Activated T-cell treated with anti-CD3 and anti-CD28 coated beads, Interleukin-2, amount 50 U/mL, for 24 hours (primary cell): Measurements from ENCODE around the gene CLPSL1.

Experiments
- DNase-seq: peaks from one replicate; pipeline ENCODE4 v3.0.0-alpha.2; 2020
- H3K27ac Mint-ChIP-seq: 2 replicates; pipeline ENCODE4 v1.8.0; 2020; ENCODE audit warnings: mild to moderate bottlenecking, mixed read lengths
- H3K27me3 Mint-ChIP-seq: 2 replicates; pipeline ENCODE4 v1.8.0; 2020; ENCODE audit warnings: mixed read lengths
- H3K36me3 Mint-ChIP-seq: 2 replicates; pipeline ENCODE4 v1.8.0; 2020; ENCODE audit warnings: low read depth, mixed read lengths
- H3K4me1 Mint-ChIP-seq: 2 replicates; pipeline ENCODE4 v1.8.0; 2020; ENCODE audit warnings: low read depth, mixed read lengths
- H3K4me3 Mint-ChIP-seq: 2 replicates; pipeline ENCODE4 v1.8.0; 2020; ENCODE audit warnings: mild to moderate bottlenecking, moderate library complexity, mixed read lengths
- H3K9me3 Mint-ChIP-seq: 2 replicates; pipeline ENCODE4 v1.8.0; 2020; ENCODE audit warnings: mixed read lengths

The CLPSL1 gene

DNA sequence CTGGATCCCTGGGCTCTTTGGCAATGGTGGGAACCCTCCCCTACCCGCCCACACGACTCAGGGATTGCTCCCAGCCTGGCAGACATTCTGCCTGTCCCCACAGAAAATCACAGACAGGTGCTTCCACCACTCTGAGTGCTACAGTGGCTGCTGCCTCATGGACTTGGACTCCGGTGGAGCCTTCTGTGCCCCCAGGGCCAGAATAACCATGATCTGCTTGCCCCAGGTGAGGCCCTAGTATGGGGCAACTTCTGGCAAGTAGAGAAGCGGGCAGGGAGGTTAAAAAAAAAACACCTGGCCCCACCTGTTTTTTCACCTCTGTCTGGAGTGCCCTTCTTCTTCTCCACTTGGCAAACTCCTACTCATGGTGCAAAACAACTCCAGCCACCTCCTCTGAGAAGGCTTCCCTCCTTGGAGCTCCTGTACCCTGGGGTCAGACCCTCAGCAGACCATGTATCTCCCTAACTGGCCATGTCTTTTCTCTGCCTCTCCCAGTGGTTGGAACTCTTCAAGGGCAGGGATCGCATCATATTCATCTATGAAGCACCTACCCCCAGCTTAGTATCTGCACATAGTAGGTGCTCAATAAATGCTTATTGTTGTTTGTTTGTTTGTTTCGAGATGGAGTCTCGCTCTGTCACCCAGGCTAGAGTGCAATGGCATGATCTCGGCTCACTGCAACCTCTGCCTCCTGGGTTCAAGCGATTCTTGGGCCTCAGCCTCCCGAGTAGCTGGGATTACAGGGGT, 3.3 kb upstream of the CLPSL1 start:
- no peak overlapping the region for H3K27ac Mint-ChIP-seq
- no peaks in the 10 kb centered on the region for H3K9me3 Mint-ChIP-seq
- no peak overlapping the region for H3K4me3 Mint-ChIP-seq
- peaks cover 4% of the 10 kb centered on the region for H3K4me1 Mint-ChIP-seq
- peaks cover 32% of the 10 kb centered on the region for H3K27me3 Mint-ChIP-seq
- no peaks in the 10 kb centered on the region for H3K36me3 Mint-ChIP-seq
- DNase-seq, result no peak

DNA sequence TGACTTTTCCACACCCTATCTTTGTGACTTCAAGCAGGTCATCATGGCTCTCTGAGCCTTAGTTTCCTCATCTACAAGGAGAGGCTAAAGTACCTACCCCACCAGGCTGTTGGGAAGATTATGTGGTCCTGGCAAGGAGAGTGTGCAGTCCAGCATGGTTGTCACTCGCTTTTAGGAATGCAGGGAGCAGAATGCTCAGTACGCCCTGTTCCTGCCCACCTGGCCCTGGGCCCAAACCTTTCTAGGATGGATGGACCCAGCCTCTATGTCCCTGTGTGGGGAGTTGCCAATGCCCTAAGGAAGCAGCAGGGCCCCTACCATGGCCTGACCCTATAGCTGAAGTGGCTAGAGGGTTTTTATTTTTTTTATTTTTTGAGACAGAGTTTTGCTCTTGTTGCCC, 2.4 kb upstream of the CLPSL1 start:
- no peak for DNase-seq
- Mint-ChIP-seq H3K9me3 (no peaks in the 10 kb centered on the region), H3K27ac (no peak overlapping the region), H3K36me3 (no peaks in the 10 kb centered on the region), H3K27me3 (peaks cover 32% of the 10 kb centered on the region), H3K4me1 (peaks cover 4% of the 10 kb centered on the region), H3K4me3 (no peak overlapping the region)

GRCh38 chr6:35781290-35781689, 471 bp downstream of the CLPSL1 start:
- Mint-ChIP-seq H3K4me3 (no peak overlapping the region), H3K36me3 (no peaks in the 10 kb centered on the region), H3K9me3 (no peaks in the 10 kb centered on the region), H3K27ac (no peak overlapping the region), H3K4me1 (peaks cover 3% of the 10 kb centered on the region), H3K27me3 (peaks cover 34% of the 10 kb centered on the region)
- no peak for DNase-seq

- Mint-ChIP-seq H3K9me3 (no peaks in the 10 kb centered on the region), H3K4me1 (no peaks in the 10 kb centered on the region), H3K27me3 (peaks cover 38% of the 10 kb centered on the region), H3K4me3 (no peak overlapping the region), H3K36me3 (no peaks in the 10 kb centered on the region), H3K27ac (no peak overlapping the region)
- no peak for DNase-seq
Measured at GRCh38 chr6:35782424-35782823, 1.6 kb downstream of the CLPSL1 start.

DNA sequence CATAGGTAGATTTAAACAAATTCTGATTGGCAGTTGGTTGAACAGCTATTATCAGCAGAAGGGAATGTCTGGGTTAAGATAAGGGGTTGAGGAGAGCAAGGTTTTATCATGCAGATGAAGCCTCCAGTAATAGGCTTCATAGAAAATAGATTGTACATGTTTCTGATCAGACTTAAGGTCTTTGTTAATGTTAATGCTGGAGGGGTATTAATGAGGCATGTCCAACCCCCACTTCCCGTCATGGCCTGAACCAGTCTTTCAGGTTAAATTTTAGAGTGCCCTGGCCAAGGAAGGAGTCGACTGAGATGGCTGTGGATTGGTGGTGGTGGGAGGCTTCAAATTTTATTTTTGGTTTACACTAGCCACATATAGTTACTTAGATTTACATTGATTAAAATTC, 3.4 kb downstream of the CLPSL1 start:
- Mint-ChIP-seq H3K9me3 (no peaks in the 10 kb centered on the region), H3K27ac (no peak overlapping the region), H3K36me3 (no peaks in the 10 kb centered on the region), H3K27me3 (peaks cover 39% of the 10 kb centered on the region), H3K4me3 (no peak overlapping the region), H3K4me1 (no peaks in the 10 kb centered on the region)
- DNase-seq, result no peak

- Mint-ChIP-seq H3K27me3 (peaks cover 50% of the 10 kb centered on the region), H3K4me1 (no peaks in the 10 kb centered on the region), H3K9me3 (no peaks in the 10 kb centered on the region), H3K4me3 (no peak overlapping the region), H3K27ac (no peak overlapping the region), H3K36me3 (no peaks in the 10 kb centered on the region)
- DNase-seq, result no peak
Measured at GRCh38 chr6:35786272-35786671, 5.5 kb downstream of the CLPSL1 start.

DNA sequence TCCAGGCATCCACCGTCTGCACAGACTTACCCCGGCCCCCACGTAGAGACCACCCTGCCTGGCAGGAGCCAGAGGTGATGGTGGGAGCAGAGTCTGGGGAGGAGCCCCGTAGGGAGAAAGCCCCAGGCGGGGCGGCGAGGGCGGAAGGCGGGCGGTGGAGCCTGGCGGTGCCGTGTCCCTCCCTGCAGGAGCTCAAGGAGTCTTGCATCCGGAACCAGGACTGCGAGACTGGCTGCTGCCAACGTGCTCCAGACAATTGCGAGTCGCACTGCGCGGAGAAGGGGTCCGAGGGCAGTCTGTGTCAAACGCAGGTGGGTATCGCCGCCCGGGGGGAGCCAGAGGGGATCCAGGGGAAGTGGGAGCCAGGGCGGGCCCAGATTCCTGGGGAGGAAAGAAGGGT, 6.0 kb downstream of the CLPSL1 start:
- H3K27ac Mint-ChIP-seq, result no peak overlapping the region
- H3K4me3 Mint-ChIP-seq, result no peak overlapping the region
- no peaks in the 10 kb centered on the region for H3K36me3 Mint-ChIP-seq
- no peak for DNase-seq
- no peaks in the 10 kb centered on the region for H3K4me1 Mint-ChIP-seq
- peaks cover 50% of the 10 kb centered on the region for H3K27me3 Mint-ChIP-seq
- no peaks in the 10 kb centered on the region for H3K9me3 Mint-ChIP-seq

GRCh38 chr6:35787266-35788218, 6.7 kb downstream of the CLPSL1 start:
- no peaks in the 10 kb centered on the region for H3K9me3 Mint-ChIP-seq
- no peaks in the 10 kb centered on the region for H3K4me1 Mint-ChIP-seq
- DNase-seq, result no peak
- peaks cover 50% of the 10 kb centered on the region for H3K27me3 Mint-ChIP-seq
- H3K27ac Mint-ChIP-seq, result no peak overlapping the region
- no peak overlapping the region for H3K4me3 Mint-ChIP-seq
- no peaks in the 10 kb centered on the region for H3K36me3 Mint-ChIP-seq

DNA sequence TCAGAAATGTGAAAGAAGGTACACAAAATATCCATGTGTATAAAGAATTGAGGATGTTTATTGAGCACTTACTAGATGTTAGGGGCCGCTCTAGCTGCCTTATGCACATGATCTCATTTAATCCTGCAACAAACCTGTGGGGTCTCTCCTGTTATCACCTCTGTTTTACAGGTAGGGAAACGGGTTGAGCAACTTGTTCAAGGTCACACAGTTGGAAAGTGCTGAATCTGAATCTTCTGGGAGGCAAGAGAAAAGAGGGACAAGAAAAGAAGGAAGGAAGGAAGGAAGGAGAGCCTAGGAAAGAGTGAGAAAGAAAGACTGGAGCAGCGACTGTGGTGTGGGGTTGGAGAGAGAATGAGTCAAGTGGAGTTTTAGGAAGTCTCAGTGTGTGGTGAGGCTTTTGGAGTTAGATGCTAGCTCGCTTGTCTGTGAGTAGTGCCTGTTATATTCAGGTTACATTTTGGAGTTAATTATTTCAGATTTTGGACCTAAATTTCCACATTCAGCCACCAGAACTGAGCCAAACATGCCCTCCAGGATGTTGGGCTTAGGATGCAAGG, 7.7 kb downstream of the CLPSL1 start:
- Mint-ChIP-seq H3K27ac (no peak overlapping the region), H3K4me3 (no peak overlapping the region), H3K27me3 (peaks cover 50% of the 10 kb centered on the region), H3K9me3 (no peaks in the 10 kb centered on the region), H3K4me1 (no peaks in the 10 kb centered on the region), H3K36me3 (no peaks in the 10 kb centered on the region)
- no peak for DNase-seq

DNA sequence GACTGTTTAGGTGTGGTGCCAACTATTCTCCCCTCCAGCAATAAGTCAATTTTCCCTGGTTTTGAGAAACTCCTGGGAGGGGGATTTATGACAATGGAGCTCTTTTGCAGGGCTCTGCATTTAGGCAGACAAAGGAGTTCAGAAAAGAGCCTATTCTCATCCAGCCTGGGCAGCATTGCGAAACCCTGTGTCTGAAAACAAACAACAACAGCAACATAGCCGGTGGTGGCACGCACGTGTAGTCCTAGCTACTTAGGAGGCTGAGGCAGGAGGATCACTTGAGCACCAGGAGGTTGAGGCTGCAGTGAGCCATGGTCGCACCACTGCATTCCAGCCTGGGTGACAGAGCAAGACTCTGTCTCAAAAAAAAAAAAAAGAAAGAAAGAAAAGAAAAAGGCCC, 9.9 kb downstream of the CLPSL1 start:
- Mint-ChIP-seq H3K9me3 (no peaks in the 10 kb centered on the region), H3K27me3 (peaks cover 36% of the 10 kb centered on the region), H3K4me1 (no peaks in the 10 kb centered on the region), H3K27ac (no peak overlapping the region), H3K36me3 (no peaks in the 10 kb centered on the region), H3K4me3 (no peak overlapping the region)
- no peak for DNase-seq

DNA sequence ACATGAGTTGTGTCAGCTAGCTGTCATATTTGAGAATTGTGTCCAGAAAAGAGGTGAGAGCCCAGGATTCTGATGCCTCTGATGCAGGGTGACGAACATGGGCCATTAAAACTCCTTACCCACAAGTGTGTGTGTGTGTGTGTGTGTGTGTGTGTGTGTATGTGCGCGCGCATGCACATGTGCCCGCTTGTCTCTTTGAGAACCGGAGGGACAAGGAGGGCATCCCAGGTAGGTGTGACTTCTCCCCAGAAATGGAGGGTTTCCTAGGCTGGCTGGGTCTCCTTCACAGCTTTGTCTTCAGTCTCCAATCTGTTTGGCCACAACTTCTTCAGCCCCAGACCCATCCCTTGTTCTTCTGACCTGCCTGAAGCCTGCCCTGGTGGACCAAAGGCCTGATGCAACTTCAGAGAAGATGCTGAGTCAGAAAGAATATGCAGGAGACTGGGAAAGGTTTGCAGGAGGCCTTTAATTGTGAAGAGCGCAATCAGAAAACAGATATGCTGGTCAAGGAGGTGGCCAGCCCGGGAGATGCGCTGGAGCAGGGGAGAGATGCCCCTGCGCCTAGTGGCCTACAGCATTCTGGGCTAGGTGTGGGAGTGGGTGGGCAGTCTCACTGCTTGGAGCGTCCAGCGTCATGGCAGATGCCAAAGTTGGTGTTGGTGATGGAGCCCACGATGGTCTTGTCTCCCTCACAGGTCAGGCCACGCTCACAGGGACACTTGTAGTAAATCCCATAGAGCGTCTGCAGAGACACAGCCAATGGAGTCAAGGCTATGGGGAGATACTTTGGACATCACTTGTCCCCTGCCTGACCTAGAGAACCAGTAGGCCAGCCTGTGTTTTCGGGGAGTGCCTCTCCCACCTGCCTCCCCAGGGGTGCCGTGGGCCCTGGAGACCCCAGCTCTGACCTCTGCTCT, 14.0 kb downstream of the CLPSL1 start:
- DNase-seq, result no peak
- peaks cover 8% of the 10 kb centered on the region for H3K27me3 Mint-ChIP-seq
- no peaks in the 10 kb centered on the region for H3K36me3 Mint-ChIP-seq
- H3K27ac Mint-ChIP-seq, result no peak overlapping the region
- H3K9me3 Mint-ChIP-seq, result no peaks in the 10 kb centered on the region
- no peaks in the 10 kb centered on the region for H3K4me1 Mint-ChIP-seq
- no peak overlapping the region for H3K4me3 Mint-ChIP-seq

GRCh38 chr6:35795453-35796071, 14.7 kb downstream of the CLPSL1 start:
- no peaks in the 10 kb centered on the region for H3K4me1 Mint-ChIP-seq
- no peak overlapping the region for H3K4me3 Mint-ChIP-seq
- no peaks in the 10 kb centered on the region for H3K9me3 Mint-ChIP-seq
- no peak for DNase-seq
- H3K27me3 Mint-ChIP-seq, result peaks cover 4% of the 10 kb centered on the region
- H3K27ac Mint-ChIP-seq, result no peak overlapping the region
- H3K36me3 Mint-ChIP-seq, result no peaks in the 10 kb centered on the region

DNA sequence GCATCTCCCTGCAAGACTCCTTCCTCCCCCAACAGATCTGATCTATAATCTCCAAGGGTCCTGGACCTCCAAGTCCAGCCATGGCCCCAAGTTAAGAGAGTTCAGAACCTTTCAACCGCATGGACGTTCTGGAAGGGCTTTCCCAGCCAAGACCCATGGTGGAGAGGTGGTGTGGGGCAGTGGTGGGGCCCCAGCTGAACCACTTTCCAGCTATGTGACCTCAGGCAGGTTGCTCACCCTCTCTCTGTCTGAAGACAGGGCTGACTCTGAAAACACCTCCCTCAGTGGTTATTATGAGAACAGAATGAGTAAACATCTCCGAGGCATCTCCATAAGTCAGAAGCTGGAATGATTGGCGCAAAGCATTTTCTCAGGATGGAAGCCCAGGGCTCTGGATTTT, 15.4 kb downstream of the CLPSL1 start:
- H3K4me3 Mint-ChIP-seq, result no peak overlapping the region

More for the DNA sequence above, 15.4 kb downstream of the CLPSL1 start:
- no peaks in the 10 kb centered on the region for H3K27me3 Mint-ChIP-seq
- DNase-seq, result no peak
- H3K9me3 Mint-ChIP-seq, result no peaks in the 10 kb centered on the region
- H3K36me3 Mint-ChIP-seq, result no peaks in the 10 kb centered on the region
- H3K4me1 Mint-ChIP-seq, result no peaks in the 10 kb centered on the region
- no peak overlapping the region for H3K27ac Mint-ChIP-seq
